Liver (tissue), 3 donors: ENCODE results near the gene PTPA.

Experiments
- ATF3 ChIP-seq: IDR thresholded peaks from 2 replicates; pipeline ENCODE4 v1.6.1; 2016; ENCODE audit warnings: antibody characterized with exemption
- RAD21 ChIP-seq, 2 donors: IDR thresholded peaks; 2 replicates each; pipeline ENCODE4 v1.6.1; 2016; ENCODE audit warnings: antibody characterized with exemption in 2 of 2, mild to moderate bottlenecking in 2 of 2
- REST ChIP-seq: IDR thresholded peaks from 2 replicates; pipeline ENCODE4 v1.6.1; 2016; ENCODE audit warnings: antibody characterized with exemption, mild to moderate bottlenecking
- RXRA ChIP-seq, 2 donors: IDR thresholded peaks; 2 replicates each; pipeline ENCODE4 v1.6.1; 2017 to 2018; ENCODE audit warnings: antibody characterized with exemption in 2 of 2, mild to moderate bottlenecking in 1 of 2
- TF ChIP-seq, protein P1 (sequence below): fragments of 150-350 bp; IDR thresholded peaks from 2 replicates; pipeline ENCODE4 v1.5.1; 2017; ENCODE audit warnings: improper control_type of control experiment, low read depth, low read length; ENCODE audit not compliant: missing input control
- donor health status: healthy.
- donor health status: healthy.

GRCh38 chr9:129094387-129095169 lies 16.6 kb upstream of the PTPA start:
- TF ChIP-seq, protein P1, sequence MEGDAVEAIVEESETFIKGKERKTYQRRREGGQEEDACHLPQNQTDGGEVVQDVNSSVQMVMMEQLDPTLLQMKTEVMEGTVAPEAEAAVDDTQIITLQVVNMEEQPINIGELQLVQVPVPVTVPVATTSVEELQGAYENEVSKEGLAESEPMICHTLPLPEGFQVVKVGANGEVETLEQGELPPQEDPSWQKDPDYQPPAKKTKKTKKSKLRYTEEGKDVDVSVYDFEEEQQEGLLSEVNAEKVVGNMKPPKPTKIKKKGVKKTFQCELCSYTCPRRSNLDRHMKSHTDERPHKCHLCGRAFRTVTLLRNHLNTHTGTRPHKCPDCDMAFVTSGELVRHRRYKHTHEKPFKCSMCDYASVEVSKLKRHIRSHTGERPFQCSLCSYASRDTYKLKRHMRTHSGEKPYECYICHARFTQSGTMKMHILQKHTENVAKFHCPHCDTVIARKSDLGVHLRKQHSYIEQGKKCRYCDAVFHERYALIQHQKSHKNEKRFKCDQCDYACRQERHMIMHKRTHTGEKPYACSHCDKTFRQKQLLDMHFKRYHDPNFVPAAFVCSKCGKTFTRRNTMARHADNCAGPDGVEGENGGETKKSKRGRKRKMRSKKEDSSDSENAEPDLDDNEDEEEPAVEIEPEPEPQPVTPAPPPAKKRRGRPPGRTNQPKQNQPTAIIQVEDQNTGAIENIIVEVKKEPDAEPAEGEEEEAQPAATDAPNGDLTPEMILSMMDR: no peak
- TF ChIP-seq REST: no peak
- TF ChIP-seq ATF3: no peak
- TF ChIP-seq RAD21 (IDR thresholded peaks at IDR 0.05): no peak
- TF ChIP-seq RXRA (IDR thresholded peaks at IDR 0.05): no peak
